Endothelial cell of umbilical vein (primary cell): ENCODE results near the gene CCNI.

Experiments used
- CTCF ChIP-seq, 2 donors: IDR thresholded peaks; 1 replicate in 1 of 2; 2 replicates in 1 of 2; pipeline ENCODE4 v1.5.1; 2011; ENCODE audit warnings: low read length in 2 of 2, mild to moderate bottlenecking in 2 of 2, moderate library complexity in 2 of 2, control low read depth in 1 of 2, inconsistent platforms in 1 of 2, low read depth in 1 of 2; ENCODE audit not compliant: insufficient read depth in 1 of 2; ENCODE audit errors: extremely low read depth in 1 of 2
- EZH2 ChIP-seq: IDR thresholded peaks from 2 replicates; pipeline ENCODE4 v1.6.1; 2012; ENCODE audit warnings: borderline replicate concordance, low read depth, mild to moderate bottlenecking, moderate library complexity, low read length, inconsistent platforms; ENCODE audit not compliant: severe bottlenecking
- MAX ChIP-seq: IDR thresholded peaks from 2 replicates; pipeline ENCODE4 v1.6.1; 2011; ENCODE audit not compliant: insufficient read depth, insufficient read length
- POLR2A ChIP-seq: IDR thresholded peaks from 2 replicates; pipeline ENCODE4 v1.6.1; 2012; ENCODE audit warnings: low read depth, mild to moderate bottlenecking, control low read depth, low read length
- POLR2AphosphoS5 ChIP-seq: IDR thresholded peaks from 2 replicates; pipeline ENCODE4 v1.6.1; 2012; ENCODE audit warnings: low read depth, mild to moderate bottlenecking, control low read depth, low read length, moderate library complexity; ENCODE audit not compliant: insufficient read depth

- TF ChIP-seq CTCF (IDR thresholded peaks at IDR 0.05; ENCODE audit: extremely low read depth in 1 of 2, insufficient read depth in 1 of 2, low read depth in 1 of 2, low read length in 2 of 2) (no peak), POLR2AphosphoS5 (no peak), EZH2 (no peak), MAX (no peak), POLR2A (no peak)
These were observed 32.2 kb downstream of the CCNI start for GRCh38 chr4:77043507-77044136.
